Natural killer cell (primary cell): ENCODE measurements around the gene GHITM. TPM values are rescaled to one million over a fixed set of nuclear protein-coding genes. Genes with fewer than 3 reads are reported as not detected.

Source experiments
- ATAC-seq, 3 donors: fragments of 150-1000 bp in 2 of 3; fragments of 200-7000 bp in 1 of 3; cut with Tn5 transposase; 1 replicate in 1 of 3; 2 replicates in 2 of 3; pipeline ENCODE4 v1.10.0; 2021; ENCODE audit warnings: mild to moderate bottlenecking in 2 of 3, moderate library complexity in 2 of 3
- DNase-seq, 2 donors: peaks; one replicate each; pipeline versions ENCODE4 v3.0.0 to v3.0.0-alpha.2; 2013 to 2021; ENCODE audit warnings: mixed read lengths in 1 of 2
- H3K27ac ChIP-seq: one replicate; pipeline ENCODE4 v1.5.1; 2013; ENCODE audit warnings: mild to moderate bottlenecking, low read length
- H3K27me3 ChIP-seq: one replicate; pipeline ENCODE4 v1.6.1; 2013; ENCODE audit warnings: low read length; ENCODE audit not compliant: control insufficient read depth, insufficient read depth
- H3K36me3 ChIP-seq: one replicate; pipeline ENCODE4 v1.6.1; 2013; ENCODE audit warnings: low read length; ENCODE audit not compliant: control insufficient read depth, insufficient read depth
- H3K4me1 ChIP-seq: one replicate; pipeline ENCODE4 v1.6.1; 2013; ENCODE audit warnings: low read length; ENCODE audit not compliant: control insufficient read depth, insufficient read depth
- H3K4me3 ChIP-seq: one replicate; pipeline ENCODE4 v1.5.1; 2013; ENCODE audit warnings: low read length
- H3K9me3 ChIP-seq: one replicate; pipeline ENCODE4 v1.6.1; 2013; ENCODE audit warnings: low read length; ENCODE audit not compliant: control insufficient read depth, insufficient read depth
- H3K27ac Mint-ChIP-seq, 2 donors: one replicate each; pipeline ENCODE4 v1.8.0; 2022; ENCODE audit warnings: mild to moderate bottlenecking in 2 of 2, mixed read lengths in 2 of 2, moderate library complexity in 1 of 2
- H3K27me3 Mint-ChIP-seq, 2 donors: one replicate each; pipeline ENCODE4 v1.8.0; 2022; ENCODE audit warnings: low read depth in 2 of 2, mixed read lengths in 2 of 2
- H3K36me3 Mint-ChIP-seq: one replicate; pipeline ENCODE4 v1.8.0; 2022; ENCODE audit warnings: mixed read lengths
- H3K4me1 Mint-ChIP-seq, 2 donors: one replicate each; pipeline ENCODE4 v1.8.0; 2022; ENCODE audit warnings: mixed read lengths in 2 of 2
- H3K4me3 Mint-ChIP-seq: one replicate; pipeline ENCODE4 v1.8.0; 2022; ENCODE audit warnings: mild to moderate bottlenecking, moderate library complexity, mixed read lengths
- H3K9me3 Mint-ChIP-seq, 2 donors: one replicate each; pipeline ENCODE4 v1.8.0; 2022; ENCODE audit warnings: mixed read lengths in 2 of 2
- WGBS: methylation state at CpG from one replicate; pipeline ENCODE4 v1.1.7; 2013; ENCODE audit warnings: missing lambda C conversion rate; ENCODE audit not compliant: insufficient coverage; 5-methylcytosine and 5-hydroxymethylcytosine counted together
- intact Hi-C: fragments of 100-400 bp; cut with micrococcal nuclease; formaldehyde crosslinking; loops from one replicate; pipeline ENCODE4 v1.14.2; 2022
- total RNA-seq, 4 donors: library from RNA; stranded (reverse); fragments of 120-200 nt in 1 of 4; gene quantifications; one replicate each; pipeline versions ENCODE4 v1.2.3 to v1.2.4, GENCODE V29; 2013 to 2022
- TF ChIP-seq, protein P1 (sequence below): fragments of 200-600 bp; IDR thresholded peaks from one replicate; pipeline ENCODE4 v1.8.0; 2022; ENCODE audit warnings: antibody characterized with exemption

The GHITM gene
- total RNA-seq, 3 donors from 2014 or later (not counting 1 experiment from before 2014, with no cell fraction given) = 84.3 to 89.3 (median 87.9) TPM

DNA sequence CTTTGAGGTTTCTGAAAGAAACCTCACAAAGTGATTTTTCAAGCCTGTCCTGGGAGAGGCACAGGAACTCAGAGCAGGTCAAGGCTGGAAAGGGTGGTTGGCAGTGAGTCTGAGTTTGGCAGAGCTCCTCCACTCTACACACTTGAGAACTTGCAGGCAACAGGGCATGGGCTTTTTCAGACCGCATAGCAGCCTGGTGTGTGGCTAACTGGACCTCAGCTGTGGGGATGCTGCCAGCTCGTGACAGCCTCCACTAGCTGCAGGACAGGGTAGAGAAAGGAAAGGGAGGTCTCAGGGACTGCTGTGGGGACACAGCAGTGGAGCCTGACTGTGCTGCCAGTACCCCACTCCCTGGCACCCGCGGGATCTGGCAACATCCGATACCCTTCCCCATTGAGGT is 57.6 kb downstream of the GHITM start:
- Mint-ChIP-seq H3K27ac (no peak overlapping the region), H3K27me3 (no peaks in the 10 kb centered on the region), H3K4me1 (peaks cover 3 to 11% of the 10 kb centered on the region in 2 donors), H3K9me3 (no peaks in the 10 kb centered on the region), H3K4me3 (no peak overlapping the region), H3K36me3 (no peaks in the 10 kb centered on the region)
- no peak for ATAC-seq
- intact Hi-C loops = no loop called here
- TF ChIP-seq, protein P1, sequence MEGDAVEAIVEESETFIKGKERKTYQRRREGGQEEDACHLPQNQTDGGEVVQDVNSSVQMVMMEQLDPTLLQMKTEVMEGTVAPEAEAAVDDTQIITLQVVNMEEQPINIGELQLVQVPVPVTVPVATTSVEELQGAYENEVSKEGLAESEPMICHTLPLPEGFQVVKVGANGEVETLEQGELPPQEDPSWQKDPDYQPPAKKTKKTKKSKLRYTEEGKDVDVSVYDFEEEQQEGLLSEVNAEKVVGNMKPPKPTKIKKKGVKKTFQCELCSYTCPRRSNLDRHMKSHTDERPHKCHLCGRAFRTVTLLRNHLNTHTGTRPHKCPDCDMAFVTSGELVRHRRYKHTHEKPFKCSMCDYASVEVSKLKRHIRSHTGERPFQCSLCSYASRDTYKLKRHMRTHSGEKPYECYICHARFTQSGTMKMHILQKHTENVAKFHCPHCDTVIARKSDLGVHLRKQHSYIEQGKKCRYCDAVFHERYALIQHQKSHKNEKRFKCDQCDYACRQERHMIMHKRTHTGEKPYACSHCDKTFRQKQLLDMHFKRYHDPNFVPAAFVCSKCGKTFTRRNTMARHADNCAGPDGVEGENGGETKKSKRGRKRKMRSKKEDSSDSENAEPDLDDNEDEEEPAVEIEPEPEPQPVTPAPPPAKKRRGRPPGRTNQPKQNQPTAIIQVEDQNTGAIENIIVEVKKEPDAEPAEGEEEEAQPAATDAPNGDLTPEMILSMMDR = no peak
- Histone ChIP-seq H3K27me3 (no peaks in the 10 kb centered on the region), H3K4me3 (no peak overlapping the region), H3K36me3 (no peaks in the 10 kb centered on the region), H3K4me1 (peaks cover 26% of the 10 kb centered on the region), H3K9me3 (no peaks in the 10 kb centered on the region), H3K27ac (no peak overlapping the region)
- WGBS = 96% methylated on average over 5 of the region's 5 CpGs
- no peak for DNase-seq

DNA sequence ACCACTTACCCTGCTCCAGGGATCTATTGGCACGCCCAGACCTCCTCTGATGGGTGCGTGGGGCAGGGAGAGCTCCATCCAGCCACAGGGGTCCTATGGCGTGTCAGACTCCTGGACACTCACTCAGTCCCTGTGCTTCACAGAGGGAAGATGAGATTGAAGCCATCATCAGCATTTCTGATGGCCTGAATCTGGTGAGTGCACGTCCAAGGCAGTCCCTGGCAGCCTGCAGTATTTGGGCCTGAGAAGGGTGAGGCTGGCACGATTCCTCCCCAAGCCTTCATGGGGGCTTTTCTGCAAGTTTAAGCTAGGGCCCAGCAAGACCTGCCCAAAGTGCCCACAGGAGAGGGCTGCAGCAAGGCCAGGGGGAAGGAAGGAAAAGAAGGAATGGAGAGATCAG is 58.3 kb downstream of the GHITM start:
- 90% methylated on average over 5 of the region's 5 CpGs for WGBS
- no peak for DNase-seq
- H3K36me3 Mint-ChIP-seq = no peaks in the 10 kb centered on the region
- H3K36me3 ChIP-seq = no peaks in the 10 kb centered on the region
- ATAC-seq = no peak
- no peaks in the 10 kb centered on the region for H3K27me3 ChIP-seq
- H3K9me3 Mint-ChIP-seq = no peaks in the 10 kb centered on the region
- H3K4me1 Mint-ChIP-seq = peaks cover 0 to 11% of the 10 kb centered on the region in 2 donors
- H3K9me3 ChIP-seq = no peaks in the 10 kb centered on the region
- TF ChIP-seq, protein P1 = no peak
- H3K27ac Mint-ChIP-seq = no peak overlapping the region
- no peak overlapping the region for H3K4me3 ChIP-seq
- H3K4me1 ChIP-seq = peaks cover 26% of the 10 kb centered on the region
- H3K4me3 Mint-ChIP-seq = no peak overlapping the region
- no peaks in the 10 kb centered on the region for H3K27me3 Mint-ChIP-seq
- no peak overlapping the region for H3K27ac ChIP-seq
- intact Hi-C loops = no loop called here

DNA sequence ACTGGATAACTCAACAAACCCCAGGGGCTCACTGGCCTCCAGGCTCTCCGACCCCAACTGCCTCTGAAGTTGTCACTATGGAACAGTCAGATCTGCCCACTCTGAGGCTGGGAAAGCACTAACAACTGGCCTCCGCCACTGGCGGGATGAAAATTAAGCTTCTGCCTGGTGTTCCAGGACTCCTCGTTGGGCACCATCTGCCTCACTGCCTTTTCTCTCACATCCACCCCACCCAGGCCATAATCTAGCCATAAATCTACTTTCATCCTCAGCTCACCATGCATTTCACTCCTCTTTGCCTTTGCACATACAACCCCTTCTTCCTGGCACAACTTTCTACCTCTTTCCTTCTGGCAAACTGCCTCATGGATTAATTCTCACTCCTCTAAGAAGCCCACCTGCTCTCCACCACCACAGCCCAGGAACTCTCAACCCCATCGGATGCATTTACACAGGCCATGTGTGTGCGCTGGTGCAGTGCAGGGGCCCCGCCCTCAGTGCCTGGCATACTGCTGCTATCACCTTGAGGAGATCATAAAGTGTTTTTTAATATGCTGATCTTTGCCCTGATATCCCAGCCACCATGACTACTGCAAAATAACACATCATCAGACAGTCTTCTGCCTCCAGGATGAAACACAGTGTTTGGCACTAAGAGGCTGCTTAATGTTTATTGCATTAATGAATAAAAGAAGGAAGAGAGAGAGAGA is 59.1 kb downstream of the GHITM start:
- H3K4me3 Mint-ChIP-seq = no peak overlapping the region
- DNase-seq = no peak
- no peak overlapping the region for H3K27ac Mint-ChIP-seq

More for the DNA sequence above, 59.1 kb downstream of the GHITM start:
- Mint-ChIP-seq H3K27me3 (no peaks in the 10 kb centered on the region), H3K36me3 (no peaks in the 10 kb centered on the region), H3K4me1 (peaks cover 0 to 11% of the 10 kb centered on the region in 2 donors), H3K9me3 (no peaks in the 10 kb centered on the region)
- TF ChIP-seq, protein P1 = no peak
- no peak for ATAC-seq
- intact Hi-C loops = no loop called here
- Histone ChIP-seq H3K27ac (no peak overlapping the region), H3K9me3 (no peaks in the 10 kb centered on the region), H3K36me3 (no peaks in the 10 kb centered on the region), H3K4me3 (no peak overlapping the region), H3K4me1 (peaks cover 24% of the 10 kb centered on the region), H3K27me3 (no peaks in the 10 kb centered on the region)
- 88% methylated on average over 7 of the region's 7 CpGs for WGBS
